WI38 (cell line): ENCODE results near the gene CREB5.

Experiments used
- H3K4me3 ChIP-seq: 2 replicates; pipeline ENCODE4 v1.5.1; 2011; ENCODE audit warnings: low read depth, mild to moderate bottlenecking, control low read depth, low read length
- TF ChIP-seq, protein P1 (sequence below): IDR thresholded peaks from 2 replicates; pipeline ENCODE4 v1.5.1; 2012; ENCODE audit warnings: low read depth, mild to moderate bottlenecking, control low read depth, low read length

The CREB5 gene

DNA sequence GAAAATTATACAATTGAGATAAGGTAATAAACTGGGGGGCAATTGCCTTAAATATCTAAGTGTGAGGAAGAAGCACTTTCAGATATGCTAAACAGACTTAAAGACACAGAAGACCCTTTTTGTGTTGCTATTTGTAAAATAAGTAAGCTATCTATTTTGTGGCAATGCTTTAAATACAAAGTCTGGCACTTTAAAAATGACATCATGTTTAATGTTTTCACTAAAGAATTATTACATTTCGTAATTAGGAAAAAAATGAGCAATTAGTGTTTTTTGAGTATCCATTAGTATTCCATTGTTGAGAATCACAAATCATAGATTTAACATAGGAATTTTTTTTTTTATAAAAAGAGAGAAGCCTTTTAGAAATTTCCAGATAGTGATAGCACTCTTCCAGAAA, 2.1 kb downstream of the CREB5 start:
- TF ChIP-seq, protein P1, sequence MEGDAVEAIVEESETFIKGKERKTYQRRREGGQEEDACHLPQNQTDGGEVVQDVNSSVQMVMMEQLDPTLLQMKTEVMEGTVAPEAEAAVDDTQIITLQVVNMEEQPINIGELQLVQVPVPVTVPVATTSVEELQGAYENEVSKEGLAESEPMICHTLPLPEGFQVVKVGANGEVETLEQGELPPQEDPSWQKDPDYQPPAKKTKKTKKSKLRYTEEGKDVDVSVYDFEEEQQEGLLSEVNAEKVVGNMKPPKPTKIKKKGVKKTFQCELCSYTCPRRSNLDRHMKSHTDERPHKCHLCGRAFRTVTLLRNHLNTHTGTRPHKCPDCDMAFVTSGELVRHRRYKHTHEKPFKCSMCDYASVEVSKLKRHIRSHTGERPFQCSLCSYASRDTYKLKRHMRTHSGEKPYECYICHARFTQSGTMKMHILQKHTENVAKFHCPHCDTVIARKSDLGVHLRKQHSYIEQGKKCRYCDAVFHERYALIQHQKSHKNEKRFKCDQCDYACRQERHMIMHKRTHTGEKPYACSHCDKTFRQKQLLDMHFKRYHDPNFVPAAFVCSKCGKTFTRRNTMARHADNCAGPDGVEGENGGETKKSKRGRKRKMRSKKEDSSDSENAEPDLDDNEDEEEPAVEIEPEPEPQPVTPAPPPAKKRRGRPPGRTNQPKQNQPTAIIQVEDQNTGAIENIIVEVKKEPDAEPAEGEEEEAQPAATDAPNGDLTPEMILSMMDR = no peak
- H3K4me3 ChIP-seq = no peak overlapping the region

DNA sequence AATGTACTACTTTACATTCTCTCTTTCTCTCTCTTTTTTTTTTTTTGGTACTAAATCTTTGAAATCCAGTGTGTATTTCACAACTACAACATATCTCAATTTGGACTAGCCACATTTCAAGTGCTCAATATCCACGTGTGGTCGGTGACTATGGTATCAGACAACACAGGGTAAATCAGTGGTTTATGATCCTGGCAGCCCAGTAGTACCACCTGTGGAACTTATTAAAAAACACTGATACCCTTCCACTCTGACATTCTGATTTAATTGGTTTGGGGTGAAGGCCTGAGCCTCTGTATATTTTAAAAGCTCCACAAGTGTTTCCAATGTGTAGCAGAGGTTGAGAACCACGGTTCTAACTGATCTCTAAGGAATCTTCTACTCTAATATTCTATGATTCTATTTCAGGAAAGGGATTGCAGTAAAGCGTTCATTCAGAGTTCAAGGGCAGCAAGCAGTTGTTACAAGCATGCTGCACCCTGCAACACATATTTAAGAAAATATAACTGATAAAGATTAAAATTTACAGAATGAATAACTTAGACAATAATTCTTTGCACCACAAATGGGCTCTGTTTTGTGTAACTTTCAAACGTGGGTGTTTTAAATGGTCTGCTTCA, 5.1 kb downstream of the CREB5 start:
- TF ChIP-seq, protein P1 = no peak
- no peak overlapping the region for H3K4me3 ChIP-seq

DNA sequence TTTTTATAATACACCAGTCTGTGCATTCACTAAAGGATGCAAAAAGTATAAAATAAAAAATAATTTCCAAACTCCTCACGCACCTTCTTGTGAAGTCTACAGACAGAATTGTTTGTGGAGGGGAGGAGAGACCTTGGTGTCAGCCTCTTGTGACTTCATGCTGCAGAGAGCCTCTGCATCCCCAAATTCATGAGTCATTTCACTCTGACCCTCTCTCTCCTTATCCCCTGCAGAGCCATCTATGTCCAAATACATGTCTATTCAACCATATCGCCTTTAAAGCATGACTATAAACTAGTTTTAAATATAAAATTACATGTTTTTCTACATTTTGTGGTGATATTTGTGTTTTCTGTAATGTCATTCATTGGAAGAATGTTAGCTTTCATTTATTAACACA, 6.0 kb downstream of the CREB5 start:
- H3K4me3 ChIP-seq = no peak overlapping the region
- TF ChIP-seq, protein P1 = no peak

DNA sequence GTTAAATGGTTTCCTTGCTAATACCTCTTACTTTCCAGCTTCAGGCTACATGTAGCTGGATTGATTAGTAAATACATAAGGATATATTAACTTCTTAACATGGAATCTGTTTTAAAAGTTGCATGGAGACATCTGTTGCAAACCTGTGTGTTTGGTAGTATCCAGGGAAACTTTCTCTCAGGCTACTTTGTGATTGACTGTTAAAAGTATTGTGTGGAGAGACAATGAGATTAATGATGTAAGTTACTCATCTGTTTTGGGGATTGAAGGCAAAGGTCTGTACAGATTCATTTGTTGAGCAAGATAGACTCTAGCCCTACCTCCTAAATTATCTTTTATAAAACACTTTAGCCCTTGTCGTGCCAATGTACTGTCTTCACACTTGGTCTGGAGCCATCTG, 6.6 kb downstream of the CREB5 start:
- H3K4me3 ChIP-seq = no peak overlapping the region
- TF ChIP-seq, protein P1 = no peak

DNA sequence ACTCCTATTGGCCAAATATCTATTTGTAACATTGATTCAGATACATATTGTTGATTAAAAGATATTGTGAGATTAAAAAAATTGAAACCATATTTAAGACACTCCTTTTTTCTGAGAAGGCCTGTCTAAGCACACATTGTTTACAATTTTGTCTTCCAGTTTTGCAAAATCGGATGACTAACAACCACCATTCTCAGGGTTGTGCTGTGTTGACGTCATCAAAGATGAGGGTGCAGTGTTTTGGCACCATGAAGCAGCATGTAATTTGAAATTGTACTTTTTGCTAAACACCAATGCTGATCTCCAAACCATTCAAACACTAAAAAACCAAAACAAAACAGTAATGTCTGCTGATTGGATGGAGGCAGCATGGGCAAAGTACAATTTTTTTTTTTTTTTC, 7.4 kb downstream of the CREB5 start:
- TF ChIP-seq, protein P1 = no peak
- no peak overlapping the region for H3K4me3 ChIP-seq

DNA sequence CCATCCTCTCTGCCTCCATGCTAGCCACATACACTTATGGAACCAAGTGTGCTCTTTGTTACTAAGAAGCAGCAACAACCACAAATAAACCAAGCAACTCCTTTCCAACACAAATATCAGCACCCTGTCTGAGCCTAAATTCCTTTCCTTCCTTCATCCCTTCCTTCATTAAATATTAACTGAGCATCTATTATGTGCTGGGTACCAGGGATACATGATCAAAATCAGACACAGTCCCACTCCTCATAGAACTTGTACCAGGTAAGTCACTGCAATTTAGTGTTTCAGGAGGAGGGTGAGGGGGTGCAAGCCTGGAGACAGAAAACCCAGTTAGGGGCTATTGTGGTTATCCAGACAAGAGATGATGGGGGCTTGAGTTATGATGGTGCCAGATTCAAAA, 10.8 kb downstream of the CREB5 start:
- no peak overlapping the region for H3K4me3 ChIP-seq
- TF ChIP-seq, protein P1 = no peak

DNA sequence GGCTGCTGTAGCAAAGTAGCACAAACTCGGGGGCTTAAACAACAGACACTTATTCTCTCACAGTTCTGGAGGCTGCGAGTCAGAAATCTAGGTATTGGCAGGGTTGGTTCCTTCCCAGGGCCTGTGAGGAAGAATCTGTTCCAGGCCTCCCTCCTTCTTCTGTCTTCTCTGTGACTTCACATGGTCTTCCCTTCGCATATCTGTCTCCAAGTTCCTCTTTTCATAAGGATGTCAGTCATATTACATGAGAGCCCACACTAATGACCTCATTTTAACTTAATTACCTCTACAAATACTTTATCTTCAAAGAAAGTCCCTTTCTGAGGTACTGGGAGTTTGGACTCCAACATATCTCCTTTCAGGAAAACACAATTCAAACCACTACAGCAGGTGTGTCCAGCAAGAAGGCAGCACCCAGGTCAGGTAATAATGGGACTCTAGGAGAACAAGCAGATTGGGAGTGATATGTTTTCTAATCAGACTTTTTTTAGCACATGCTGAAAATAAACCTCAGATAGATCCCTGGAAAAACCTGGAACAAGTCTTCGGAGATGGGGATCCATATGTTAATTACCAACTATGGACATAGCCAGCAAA, 11.7 kb downstream of the CREB5 start:
- H3K4me3 ChIP-seq = no peak overlapping the region
- TF ChIP-seq, protein P1 = no peak
